Left ventricle myocardium inferior (tissue), 1 donor: ENCODE data around the gene EIF3A. TPM values are rescaled to one million over a fixed set of nuclear protein-coding genes. Genes with fewer than 3 reads are reported as not detected.
A peak's percentile ranks its signal among the peaks of the same experiment; 100 is the strongest.

Experiments used
- DNase-seq: peaks from one replicate; pipeline ENCODE4 v3.0.0-alpha.2; 2020
- H3K27ac ChIP-seq: fragments of 200-600 bp; replicated peaks from 2 replicates; pipeline ENCODE4 v1.8.0; 2021
- H3K27me3 ChIP-seq: fragments of 200-600 bp; 2 replicates; pipeline ENCODE4 v1.8.0; 2021; ENCODE audit warnings: low read depth
- H3K36me3 ChIP-seq: fragments of 200-600 bp; 2 replicates; pipeline ENCODE4 v1.8.0; 2021
- H3K4me1 ChIP-seq: fragments of 200-600 bp; 2 replicates; pipeline ENCODE4 v1.8.0; 2021
- H3K4me3 ChIP-seq: fragments of 200-600 bp; 2 replicates; pipeline ENCODE4 v1.8.0; 2021; ENCODE audit warnings: mild to moderate bottlenecking, moderate library complexity
- H3K9me3 ChIP-seq: fragments of 200-600 bp; replicated peaks from 2 replicates; pipeline ENCODE4 v1.8.0; 2021
- intact Hi-C: fragments of 100-400 bp; cut with micrococcal nuclease; formaldehyde crosslinking; loops from one replicate; pipeline ENCODE4 v1.11.0; 2022
- total RNA-seq: library from RNA; stranded (reverse); fragmentation: NEBNext Ultra II Directional; extraction: Animal tissue kit (Norgen Biotek cat#: 25700); gene quantifications from one replicate; pipeline ENCODE4 v1.2.1, GENCODE V29; 2021
- TF ChIP-seq, protein P1 (sequence below): fragments of 200-600 bp; IDR thresholded peaks from 2 replicates; pipeline ENCODE4 v1.8.0; 2021; ENCODE audit warnings: antibody characterized with exemption, mild to moderate bottlenecking, borderline replicate concordance
- donor health status: DM: no; HTN: yes; CAD: no; lungs with severe emphysema.

EIF3A gene
- total RNA-seq, 1 donor from 2014 or later = 103 TPM

DNA sequence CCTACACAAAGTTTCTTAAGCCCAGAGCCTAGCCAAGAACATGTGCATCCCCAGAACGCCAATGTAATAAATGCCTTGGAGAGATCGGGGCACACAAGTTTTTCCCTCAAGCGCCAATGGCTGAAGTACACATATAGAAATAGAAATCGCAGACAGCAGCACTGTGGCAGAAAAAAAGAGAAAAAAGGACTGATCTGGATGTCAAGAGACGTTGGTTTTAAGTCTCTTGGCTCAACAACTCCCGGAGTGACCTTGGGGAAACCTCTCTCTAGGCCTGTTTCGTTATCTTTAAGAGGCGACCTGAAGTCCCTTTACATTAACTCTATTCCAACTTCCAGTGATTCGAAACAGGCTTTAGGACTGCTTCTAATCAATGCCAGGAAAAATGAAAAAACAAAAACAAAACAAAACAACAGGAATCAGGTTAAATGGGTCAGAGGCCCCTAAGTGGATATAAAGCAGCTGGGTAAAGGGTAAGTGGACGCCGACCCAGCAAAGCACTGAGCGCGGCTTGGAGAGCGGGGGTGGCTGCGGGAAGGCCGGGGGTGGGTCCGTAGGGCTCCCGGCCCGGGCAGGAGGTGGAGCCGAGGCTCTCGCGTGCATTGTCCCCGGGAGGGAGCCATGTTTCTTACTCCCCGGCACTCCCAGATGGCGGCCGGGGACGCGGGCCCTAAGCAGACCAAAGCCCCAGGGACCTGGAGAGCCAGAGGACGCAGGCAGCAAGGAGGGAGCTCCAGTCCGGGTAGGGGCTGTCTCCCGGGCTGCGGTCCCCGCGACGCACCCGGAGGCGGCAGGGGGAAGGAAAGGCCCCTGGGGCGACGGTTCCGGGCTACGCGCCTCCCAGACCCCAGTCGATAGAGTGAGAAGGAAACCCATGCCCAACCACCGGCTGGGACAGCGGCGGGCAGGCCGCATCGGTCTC, 757 bp downstream of the EIF3A start:
- intact Hi-C loops = no loop called here
- DNase-seq = peak; percentile 73
- TF ChIP-seq, protein P1, sequence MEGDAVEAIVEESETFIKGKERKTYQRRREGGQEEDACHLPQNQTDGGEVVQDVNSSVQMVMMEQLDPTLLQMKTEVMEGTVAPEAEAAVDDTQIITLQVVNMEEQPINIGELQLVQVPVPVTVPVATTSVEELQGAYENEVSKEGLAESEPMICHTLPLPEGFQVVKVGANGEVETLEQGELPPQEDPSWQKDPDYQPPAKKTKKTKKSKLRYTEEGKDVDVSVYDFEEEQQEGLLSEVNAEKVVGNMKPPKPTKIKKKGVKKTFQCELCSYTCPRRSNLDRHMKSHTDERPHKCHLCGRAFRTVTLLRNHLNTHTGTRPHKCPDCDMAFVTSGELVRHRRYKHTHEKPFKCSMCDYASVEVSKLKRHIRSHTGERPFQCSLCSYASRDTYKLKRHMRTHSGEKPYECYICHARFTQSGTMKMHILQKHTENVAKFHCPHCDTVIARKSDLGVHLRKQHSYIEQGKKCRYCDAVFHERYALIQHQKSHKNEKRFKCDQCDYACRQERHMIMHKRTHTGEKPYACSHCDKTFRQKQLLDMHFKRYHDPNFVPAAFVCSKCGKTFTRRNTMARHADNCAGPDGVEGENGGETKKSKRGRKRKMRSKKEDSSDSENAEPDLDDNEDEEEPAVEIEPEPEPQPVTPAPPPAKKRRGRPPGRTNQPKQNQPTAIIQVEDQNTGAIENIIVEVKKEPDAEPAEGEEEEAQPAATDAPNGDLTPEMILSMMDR = no peak

DNA sequence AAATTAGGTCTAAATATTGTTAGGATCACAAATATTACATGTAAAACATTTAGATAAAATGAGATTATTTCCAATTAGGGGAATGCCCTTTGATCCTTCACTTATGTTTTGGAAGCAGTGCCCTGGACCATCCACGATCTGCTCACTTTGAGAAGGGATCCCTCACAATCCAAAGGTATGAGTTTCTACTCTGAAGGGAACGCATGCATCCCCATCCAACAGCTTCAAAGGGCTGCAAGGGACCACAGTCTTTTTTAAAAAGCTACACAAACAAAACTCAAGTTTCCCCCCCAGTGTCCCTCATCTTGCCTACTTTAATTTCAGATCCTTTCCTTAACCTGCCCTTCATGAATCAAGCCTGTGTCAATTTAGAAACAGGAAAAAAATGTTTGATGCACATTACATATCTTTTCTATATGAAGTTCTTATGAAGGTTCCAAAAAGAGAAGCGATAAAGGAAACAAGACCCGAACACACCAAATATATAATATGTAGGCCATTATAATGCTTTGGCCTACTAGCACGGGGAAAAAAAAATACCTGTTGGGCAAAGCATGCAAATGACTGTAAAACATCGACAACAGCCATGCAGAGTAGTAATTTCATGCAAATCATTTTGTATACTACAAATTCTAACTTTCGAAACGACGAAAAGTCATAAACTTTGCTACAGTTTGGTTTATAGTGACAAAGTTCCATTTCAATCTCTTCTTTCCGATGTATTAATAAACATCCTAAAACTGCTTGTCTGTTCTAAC, 2.0 kb downstream of the EIF3A start:
- Histone ChIP-seq H3K27me3 (no peaks in the 10 kb centered on the region), H3K36me3 (no peaks in the 10 kb centered on the region), H3K9me3 (no peaks in the 10 kb centered on the region), H3K27ac (peak overlapping the region; percentile 97), H3K4me1 (peaks cover 70% of the 10 kb centered on the region), H3K4me3 (peak overlapping the region; percentile 90)
- no peak for DNase-seq
- TF ChIP-seq, protein P1 = no peak
- intact Hi-C loops = no loop called here

More for the DNA sequence above, 757 bp downstream of the EIF3A start:
- Histone ChIP-seq H3K27me3 (no peaks in the 10 kb centered on the region), H3K4me3 (peak overlapping the region; percentile 90), H3K4me1 (peaks cover 60% of the 10 kb centered on the region), H3K9me3 (no peaks in the 10 kb centered on the region), H3K27ac (peak overlapping the region; percentile 97), H3K36me3 (no peaks in the 10 kb centered on the region)

DNA sequence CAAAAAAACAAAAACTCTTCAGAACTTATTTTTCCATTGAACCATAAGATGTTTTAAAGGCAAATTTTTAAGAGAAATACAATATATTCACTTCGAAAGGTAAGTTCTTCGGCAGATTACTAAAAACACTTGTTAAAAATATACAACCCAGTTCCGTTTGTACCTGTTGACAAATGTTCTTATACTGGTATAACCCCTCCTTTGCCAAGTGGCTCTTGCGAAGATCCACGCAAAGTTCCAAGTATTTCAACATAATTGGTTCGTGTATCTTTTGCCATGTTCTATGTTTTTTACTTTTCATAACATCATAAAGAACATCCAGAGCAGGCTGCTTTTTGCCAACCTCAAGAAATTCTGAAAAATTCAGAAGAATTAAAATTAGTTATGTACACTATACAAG, 7.0 kb downstream of the EIF3A start:
- TF ChIP-seq, protein P1 = no peak
- Histone ChIP-seq H3K27me3 (no peaks in the 10 kb centered on the region), H3K4me1 (peaks cover 54% of the 10 kb centered on the region), H3K4me3 (no peak overlapping the region), H3K9me3 (no peaks in the 10 kb centered on the region), H3K27ac (no peak overlapping the region), H3K36me3 (peaks cover 48% of the 10 kb centered on the region)
- no peak for DNase-seq
- intact Hi-C loops = no loop called here

DNA sequence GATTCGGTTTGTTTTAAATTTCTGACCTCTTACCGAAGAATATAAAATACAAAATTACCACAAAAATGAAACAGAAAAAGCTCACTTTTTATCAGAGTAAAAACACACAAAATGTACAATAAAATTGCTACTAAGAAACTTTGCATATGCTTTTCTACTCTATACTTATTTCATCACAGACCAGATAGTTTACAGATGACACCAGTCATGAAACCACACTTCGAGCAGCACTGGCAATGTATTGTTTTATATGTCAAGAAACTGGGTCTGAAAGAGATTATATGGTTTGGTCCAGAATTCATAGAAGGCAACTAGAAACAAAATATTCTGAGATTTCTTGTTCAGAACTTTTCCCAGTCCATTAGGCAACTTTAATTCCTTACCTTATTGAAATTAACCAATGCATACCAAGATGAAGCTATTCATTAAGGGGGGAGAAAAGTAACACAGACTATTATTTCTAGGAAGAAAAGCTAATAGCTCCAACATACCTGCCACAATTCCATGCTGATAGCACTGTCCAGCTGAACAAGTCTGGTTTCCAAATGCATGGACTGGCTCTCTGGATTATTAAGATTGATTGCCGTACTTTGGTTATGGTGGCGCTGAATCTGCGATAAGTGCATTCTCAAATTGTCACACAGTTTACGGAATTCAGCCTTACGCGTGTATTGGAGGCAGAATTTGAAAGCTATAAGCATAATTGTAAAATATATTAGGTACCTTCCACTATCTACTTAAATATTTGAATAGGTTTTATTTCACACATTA, 10.0 kb downstream of the EIF3A start:
- DNase-seq = no peak
- peaks cover 24% of the 10 kb centered on the region for H3K4me1 ChIP-seq
- no peak overlapping the region for H3K27ac ChIP-seq
- no peak overlapping the region for H3K4me3 ChIP-seq
- no peaks in the 10 kb centered on the region for H3K27me3 ChIP-seq
- H3K9me3 ChIP-seq = no peaks in the 10 kb centered on the region
- TF ChIP-seq, protein P1 = no peak
- intact Hi-C loops = no loop called here
- peaks cover 78% of the 10 kb centered on the region for H3K36me3 ChIP-seq

DNA sequence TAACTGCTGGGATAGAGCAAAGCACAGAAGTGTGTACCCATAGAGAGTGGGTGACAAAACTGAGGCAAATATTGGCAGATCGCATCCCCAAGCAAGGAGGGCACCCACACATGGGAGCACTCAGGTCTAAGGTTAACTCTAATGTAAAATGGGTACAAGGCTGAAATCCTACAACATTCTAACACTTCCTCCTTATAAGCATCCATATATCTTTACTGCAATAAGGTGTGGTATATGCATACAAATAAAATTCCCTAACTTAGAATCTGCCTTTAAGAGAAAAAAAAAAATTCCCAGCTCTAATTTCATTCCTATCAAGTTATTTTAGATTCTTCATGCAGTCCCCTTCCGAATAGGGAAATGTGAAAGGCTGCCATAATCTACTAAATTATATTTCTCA, 18.7 kb downstream of the EIF3A start:
- no peak overlapping the region for H3K4me3 ChIP-seq
- no peaks in the 10 kb centered on the region for H3K4me1 ChIP-seq
- intact Hi-C loops = no loop called here
- TF ChIP-seq, protein P1 = no peak
- no peak for DNase-seq
- no peaks in the 10 kb centered on the region for H3K27me3 ChIP-seq
- no peaks in the 10 kb centered on the region for H3K9me3 ChIP-seq
- H3K36me3 ChIP-seq = peaks cover 100% of the 10 kb centered on the region
- no peak overlapping the region for H3K27ac ChIP-seq
